ENCODE results near the gene TBC1D25.

The TBC1D25 gene

DNA sequence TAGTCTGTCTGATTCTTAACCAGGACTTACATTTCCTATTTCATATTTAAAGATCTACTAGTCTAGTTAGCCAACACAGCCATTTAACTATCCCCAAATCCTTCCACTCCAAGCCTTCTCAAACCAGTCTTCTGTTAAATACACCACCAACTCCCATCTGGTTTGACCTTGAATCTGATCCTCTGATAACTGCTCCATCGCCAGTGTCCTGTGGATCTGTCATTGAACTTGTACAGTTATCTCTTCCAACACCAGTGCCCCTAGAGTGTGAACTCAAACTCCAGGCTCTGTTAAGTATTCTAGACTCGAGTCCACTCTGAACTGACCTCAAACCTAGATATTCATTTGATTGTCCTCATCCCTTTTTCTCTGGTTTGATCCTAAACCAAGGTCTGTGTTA, 72.2 kb downstream of the TBC1D25 start:
- DNase-seq, result no peak

Measured in stimulated activated CD4-positive, alpha-beta T cell treated with anti-CD3 and anti-CD28 coated beads, Interleukin-2, amount 100 ng/mL, for 48 hours (primary cell).